H9 (cell line): ENCODE measurements around the gene SERPINC1. TPM values are rescaled to one million over a fixed set of nuclear protein-coding genes. Genes with fewer than 3 reads are reported as not detected.

Experiments
- DNase-seq: peaks from one replicate; pipeline ENCODE4 v3.0.0-alpha.2; 2017
- H2AFZ ChIP-seq: one replicate; pipeline ENCODE4 v1.6.1; 2013; ENCODE audit warnings: mild to moderate bottlenecking, low read length, control low read depth, moderate library complexity
- H2AK5ac ChIP-seq: 2 replicates; pipeline ENCODE4 v1.6.1; 2013; ENCODE audit warnings: low read length, control low read depth, mixed read lengths; ENCODE audit not compliant: insufficient read length
- H2BK120ac ChIP-seq: one replicate; pipeline ENCODE4 v1.6.1; 2013; ENCODE audit warnings: low read depth, mild to moderate bottlenecking, low read length, control low read depth, inconsistent platforms; ENCODE audit not compliant: poor library complexity, severe bottlenecking
- H2BK12ac ChIP-seq: 2 replicates; pipeline ENCODE4 v1.6.1; 2013; ENCODE audit warnings: low read length, control low read depth, mixed read lengths, low read depth; ENCODE audit not compliant: insufficient read length
- H2BK15ac ChIP-seq: 2 replicates; pipeline ENCODE4 v1.6.1; 2013; ENCODE audit warnings: low read depth, low read length, control low read depth
- H2BK20ac ChIP-seq: one replicate; pipeline ENCODE4 v1.6.1; 2013; ENCODE audit warnings: low read depth, mild to moderate bottlenecking, low read length, control low read depth, inconsistent platforms; ENCODE audit not compliant: poor library complexity, severe bottlenecking
- H2BK5ac ChIP-seq: 2 replicates; pipeline ENCODE4 v1.6.1; 2013; ENCODE audit warnings: low read length, control low read depth, mixed read lengths; ENCODE audit not compliant: insufficient read length
- H3K14ac ChIP-seq: 2 replicates; pipeline ENCODE4 v1.6.1; 2013; ENCODE audit warnings: low read length, control low read depth; ENCODE audit not compliant: insufficient read depth
- H3K18ac ChIP-seq: 2 replicates; pipeline ENCODE4 v1.6.1; 2013; ENCODE audit warnings: low read depth, mild to moderate bottlenecking, mixed read lengths, low read length, control low read depth; ENCODE audit not compliant: insufficient read length
- H3K23ac ChIP-seq: 2 replicates; pipeline ENCODE4 v1.6.1; 2013; ENCODE audit warnings: low read length, control low read depth, mixed read lengths, low read depth; ENCODE audit not compliant: insufficient read length
- H3K23me2 ChIP-seq: 2 replicates; pipeline ENCODE4 v1.6.1; 2013; ENCODE audit warnings: low read depth, mild to moderate bottlenecking, mixed read lengths, low read length, control low read depth; ENCODE audit not compliant: insufficient read length, poor library complexity, severe bottlenecking
- H3K27ac ChIP-seq: 2 replicates; pipeline ENCODE4 v1.5.1; 2013; ENCODE audit warnings: low read length, control low read depth, mixed read lengths, low read depth; ENCODE audit not compliant: insufficient read length
- H3K27me3 ChIP-seq: 2 replicates; pipeline ENCODE4 v1.6.1; 2013; ENCODE audit warnings: low read length, control low read depth, inconsistent platforms; ENCODE audit not compliant: insufficient read depth
- H3K4ac ChIP-seq: 2 replicates; pipeline ENCODE4 v1.6.1; 2013; ENCODE audit warnings: low read depth, mild to moderate bottlenecking, control low read depth, inconsistent platforms, low read length, moderate library complexity
- H3K4me1 ChIP-seq: 2 replicates; pipeline ENCODE4 v1.6.1; 2013; ENCODE audit warnings: low read length, control low read depth, inconsistent platforms; ENCODE audit not compliant: insufficient read depth
- H3K4me2 ChIP-seq: 2 replicates; pipeline ENCODE4 v1.6.1; 2013; ENCODE audit warnings: low read length, control low read depth, mixed read lengths; ENCODE audit not compliant: insufficient read length, insufficient read depth
- H3K56ac ChIP-seq: 2 replicates; pipeline ENCODE4 v1.6.1; 2013; ENCODE audit warnings: low read depth, mild to moderate bottlenecking, mixed read lengths, low read length, control low read depth; ENCODE audit not compliant: insufficient read length
- H3K79me1 ChIP-seq: 2 replicates; pipeline ENCODE4 v1.6.1; 2013; ENCODE audit warnings: low read depth, mild to moderate bottlenecking, moderate library complexity, low read length, control low read depth, inconsistent platforms; ENCODE audit not compliant: insufficient read depth, poor library complexity, severe bottlenecking
- H3K79me2 ChIP-seq: 2 replicates; pipeline ENCODE4 v1.6.1; 2013; ENCODE audit warnings: low read length, control low read depth, inconsistent platforms; ENCODE audit not compliant: insufficient read depth
- H3K9ac ChIP-seq: 2 replicates; pipeline ENCODE4 v1.6.1; 2013; ENCODE audit warnings: low read length, control low read depth, mixed read lengths; ENCODE audit not compliant: insufficient read length; ENCODE audit errors: extremely low read depth
- H3K9me3 ChIP-seq: one replicate; pipeline ENCODE4 v1.6.1; 2013; ENCODE audit warnings: low read depth, low read length, inconsistent platforms; ENCODE audit not compliant: control insufficient read depth
- H3T11ph ChIP-seq: one replicate; pipeline ENCODE4 v1.6.1; 2013; ENCODE audit warnings: mild to moderate bottlenecking, low read length, control low read depth, inconsistent platforms
- H4K20me1 ChIP-seq: one replicate; pipeline ENCODE4 v1.6.1; 2013; ENCODE audit not compliant: control insufficient read depth, insufficient read length, insufficient read depth
- H4K5ac ChIP-seq: 2 replicates; pipeline ENCODE4 v1.6.1; 2013; ENCODE audit warnings: low read depth, mild to moderate bottlenecking, mixed read lengths, low read length, control low read depth; ENCODE audit not compliant: insufficient read length
- H4K8ac ChIP-seq: replicated peaks from 2 replicates; pipeline ENCODE4 v1.6.1; 2013; ENCODE audit warnings: low read length, control low read depth, mixed read lengths, low read depth; ENCODE audit not compliant: insufficient read length
- H4K91ac ChIP-seq: 2 replicates; pipeline ENCODE4 v1.6.1; 2013; ENCODE audit warnings: low read depth, mild to moderate bottlenecking, moderate library complexity, mixed read lengths, low read length, control low read depth; ENCODE audit not compliant: insufficient read length
- H3K27ac Mint-ChIP-seq, 3 experiments: 2 replicates in 2 of 3; 3 replicates in 1 of 3; pipeline ENCODE4 v1.8.0; 2020 to 2021; ENCODE audit warnings: mixed read lengths in 3 of 3, mild to moderate bottlenecking in 1 of 3, moderate library complexity in 1 of 3
- H3K27me3 Mint-ChIP-seq: 2 replicates; pipeline ENCODE4 v1.8.0; 2021; ENCODE audit warnings: low read depth, mild to moderate bottlenecking, moderate library complexity, mixed read lengths
- H3K36me3 Mint-ChIP-seq, 3 experiments: 2 replicates in 2 of 3; 3 replicates in 1 of 3; pipeline ENCODE4 v1.8.0; 2020 to 2021; ENCODE audit warnings: low read depth in 3 of 3, mixed read lengths in 3 of 3; ENCODE audit not compliant: insufficient read depth in 1 of 3
- H3K4me1 Mint-ChIP-seq, 2 experiments: 2 replicates each; pipeline ENCODE4 v1.8.0; 2020; ENCODE audit warnings: mixed read lengths in 2 of 2
- H3K4me3 Mint-ChIP-seq, 2 experiments: 2 replicates in 1 of 2; 3 replicates in 1 of 2; pipeline ENCODE4 v1.8.0; 2020 to 2021; ENCODE audit warnings: mild to moderate bottlenecking in 2 of 2, mixed read lengths in 2 of 2, moderate library complexity in 1 of 2
- H3K9me3 Mint-ChIP-seq, 2 experiments: 2 replicates in 1 of 2; 3 replicates in 1 of 2; pipeline ENCODE4 v1.8.0; 2020; ENCODE audit warnings: mild to moderate bottlenecking in 2 of 2, mixed read lengths in 2 of 2, moderate library complexity in 1 of 2
- CTCF ChIP-seq: fragments of 200-600 bp; sonication (generic); conservative IDR thresholded peaks from 3 replicates; pipeline ENCODE4 v1.8.0; 2021; ENCODE audit warnings: antibody characterized with exemption, mild to moderate bottlenecking
- total RNA-seq: library from RNA; stranded (reverse); gene quantifications from 2 replicates; pipeline ENCODE4 v1.2.1, GENCODE V29; 2021

The SERPINC1 gene
- total RNA-seq, 1 experiment from 2014 or later, result not detected

GRCh38 chr1:173954179-173954578, 37.1 kb upstream of the SERPINC1 start:
- no peak overlapping the region for H3K27ac ChIP-seq
- H3K9ac ChIP-seq, result no peak overlapping the region
- no peak overlapping the region for H2AFZ ChIP-seq
- no peak overlapping the region for H4K8ac ChIP-seq
- H2AK5ac ChIP-seq, result no peak overlapping the region
- H2BK120ac ChIP-seq, result no peak overlapping the region
- Mint-ChIP-seq H3K36me3 (peaks cover 15 to 75% (median 73%) of the 10 kb centered on the region in 3 experiments), H3K4me1 (no peaks in the 10 kb centered on the region), H3K27ac (0 out of 7 replicates have a peak overlapping the region, but pooled peaks of 1 of the 3 experiments have one; percentile 5), H3K27me3 (no peaks in the 10 kb centered on the region), H3K9me3 (no peaks in the 10 kb centered on the region; a peak in 1 of 5 replicates), H3K4me3 (no peak overlapping the region)
- no peaks in the 10 kb centered on the region for H3K79me2 ChIP-seq
- H2BK12ac ChIP-seq, result no peak overlapping the region
- no peaks in the 10 kb centered on the region for H3K27me3 ChIP-seq
- no peak overlapping the region for H2BK20ac ChIP-seq
- no peak overlapping the region for H3K18ac ChIP-seq
- no peak overlapping the region for H3K4me2 ChIP-seq
- H3K23me2 ChIP-seq, result no peaks in the 10 kb centered on the region
- no peak overlapping the region for H3K56ac ChIP-seq
- H3K9me3 ChIP-seq, result no peaks in the 10 kb centered on the region
- H4K20me1 ChIP-seq, result no peaks in the 10 kb centered on the region
- H3K79me1 ChIP-seq, result no peaks in the 10 kb centered on the region
- H3K4ac ChIP-seq, result no peak overlapping the region
- H3K14ac ChIP-seq, result no peak overlapping the region
- H3K4me1 ChIP-seq, result no peaks in the 10 kb centered on the region
- no peak overlapping the region for H2BK15ac ChIP-seq
- no peak overlapping the region for H3K23ac ChIP-seq
- no peak for TF ChIP-seq CTCF
- no peak overlapping the region for H3T11ph ChIP-seq
- H4K5ac ChIP-seq, result no peak overlapping the region
- DNase-seq, result no peak
- H2BK5ac ChIP-seq, result no peak overlapping the region
- H4K91ac ChIP-seq, result no peak overlapping the region
